ENCODE data around the gene METTL17.
"Not testable (repeated sequence)": the region's sequence is repeated elsewhere in the genome, so short reads cannot be mapped to it uniquely, and the experiment has no call there.

Gene METTL17

DNA sequence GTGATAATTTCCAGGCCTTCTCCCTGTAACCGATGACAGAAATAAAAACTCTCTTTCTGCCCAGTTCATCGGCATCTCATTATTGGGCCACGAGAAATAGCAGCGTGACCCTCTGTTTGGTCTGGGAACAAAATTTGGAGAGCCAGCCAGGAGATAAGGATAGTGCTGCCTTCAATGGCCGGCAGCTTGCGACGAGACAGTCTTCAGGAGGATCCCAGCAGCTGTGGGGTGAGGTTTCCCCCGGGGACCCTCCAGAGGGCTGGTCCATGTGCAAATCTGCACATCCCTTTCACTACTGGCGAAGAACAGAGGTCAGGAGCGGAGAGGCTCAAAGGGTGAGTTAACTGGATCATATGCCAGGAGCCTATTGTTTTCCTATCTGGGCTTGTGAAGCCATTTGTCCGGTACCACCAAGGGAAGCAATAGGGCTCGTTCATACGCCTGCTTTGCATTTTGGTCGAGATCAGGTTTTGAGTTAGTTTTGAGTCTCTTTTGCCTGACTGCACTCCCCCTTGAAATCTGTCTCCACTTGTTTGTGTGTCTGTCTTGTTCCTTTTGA lies 14.1 kb downstream of the METTL17 start:
- Mint-ChIP-seq H3K27me3 (no peaks in the 10 kb centered on the region), H3K4me1 (ENCODE audit: low read depth) (peaks cover 12% of the 10 kb centered on the region), H3K36me3 (ENCODE audit: low read depth) (no peaks in the 10 kb centered on the region), H3K27ac (no peak overlapping the region), H3K4me3 (no peak overlapping the region), H3K9me3 (no peaks in the 10 kb centered on the region)
- intact Hi-C loops (cut with micrococcal nuclease) = no loop called here

DNA sequence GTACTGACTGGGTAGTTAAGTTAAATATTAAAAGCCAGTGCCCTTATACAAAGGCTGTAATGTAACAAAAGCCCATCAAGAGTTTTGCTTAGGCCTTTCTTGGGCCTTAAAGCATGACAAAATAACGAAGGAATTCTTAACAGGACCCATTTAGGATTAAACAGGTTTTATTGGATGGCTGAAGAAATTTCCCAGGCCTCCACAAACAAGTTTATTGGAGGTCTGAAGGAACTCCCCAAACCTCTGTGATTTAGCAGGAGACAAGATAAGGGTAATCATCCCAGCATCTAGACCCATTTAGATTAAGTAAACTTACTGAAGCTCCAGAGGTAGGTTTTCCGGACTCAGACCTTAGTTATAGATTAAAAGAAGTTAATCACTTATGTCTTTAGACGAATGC lies 19.9 kb downstream of the METTL17 start:
- H3K9me3 Mint-ChIP-seq; H3K4me1 Mint-ChIP-seq (ENCODE audit: low read depth); H3K4me3 Mint-ChIP-seq; H3K36me3 Mint-ChIP-seq (ENCODE audit: low read depth); intact Hi-C loops (cut with micrococcal nuclease); H3K27ac Mint-ChIP-seq: not testable (repeated sequence)
- peaks cover 23% of the 10 kb centered on the region for H3K27me3 Mint-ChIP-seq

- intact Hi-C loops (cut with micrococcal nuclease) = no loop called here
- Mint-ChIP-seq H3K4me1 (ENCODE audit: low read depth) (peaks cover 15% of the 10 kb centered on the region), H3K4me3 (no peak overlapping the region)
Measured at GRCh38 chr14:21011136-21011535, 21.4 kb downstream of the METTL17 start.

DNA sequence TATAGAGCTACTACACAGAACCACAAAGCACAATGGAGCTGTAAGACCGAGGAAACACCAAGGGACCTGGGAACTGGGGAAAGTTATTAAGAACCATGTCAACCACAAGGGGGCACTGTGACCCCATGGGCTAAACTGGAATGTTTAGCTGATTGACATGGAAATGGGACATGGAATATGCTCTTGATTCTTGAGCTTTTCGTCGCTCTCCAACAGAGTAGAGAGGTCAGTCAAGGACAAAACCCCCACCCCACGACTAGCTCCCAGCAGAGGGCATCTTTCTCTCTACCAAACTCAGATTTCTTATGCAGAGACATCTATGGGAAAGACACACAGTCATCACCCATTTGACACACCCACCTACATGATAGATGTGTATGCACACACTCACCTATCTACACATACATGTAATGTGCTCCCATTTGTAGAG lies 25.0 kb downstream of the METTL17 start:
- no peak overlapping the region for H3K27ac Mint-ChIP-seq
- peaks cover 11% of the 10 kb centered on the region for H3K36me3 Mint-ChIP-seq (ENCODE audit: low read depth)
- H3K4me1 Mint-ChIP-seq (ENCODE audit: low read depth) = peaks cover 51% of the 10 kb centered on the region
- H3K27me3 Mint-ChIP-seq = peaks cover 23% of the 10 kb centered on the region
- H3K4me3 Mint-ChIP-seq = no peak overlapping the region
- intact Hi-C loops (cut with micrococcal nuclease) = loop anchor here (1.0 to 2.0 kb wide), 3 partner anchors 26 to 92 kb away; no protein-coding TSS in a partner anchor
- H3K9me3 Mint-ChIP-seq = no peaks in the 10 kb centered on the region

More at GRCh38 chr14:21011136-21011535, 21.4 kb downstream of the METTL17 start:
- H3K27ac Mint-ChIP-seq = no peak overlapping the region
- H3K9me3 Mint-ChIP-seq = no peaks in the 10 kb centered on the region
- H3K27me3 Mint-ChIP-seq = peaks cover 23% of the 10 kb centered on the region
- no peaks in the 10 kb centered on the region for H3K36me3 Mint-ChIP-seq (ENCODE audit: low read depth)

DNA sequence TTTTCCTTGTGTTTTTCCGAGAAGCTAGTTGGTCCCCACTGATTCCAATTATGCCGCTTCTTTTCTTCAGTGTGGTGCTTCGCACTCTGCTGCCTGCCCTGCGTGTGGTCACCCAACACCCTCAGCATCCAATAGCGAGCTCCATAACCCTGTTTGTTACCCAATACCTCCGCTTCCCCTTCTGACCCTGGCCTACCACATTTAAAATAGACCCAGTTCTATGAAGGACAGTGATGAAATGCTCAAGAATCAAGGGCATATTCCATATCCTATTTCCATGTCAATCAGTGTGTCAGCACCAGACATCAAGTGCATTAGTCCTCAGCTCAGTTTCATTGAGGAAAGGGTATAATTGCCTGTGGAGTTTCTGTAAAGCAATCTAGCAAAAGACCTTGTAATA lies 25.5 kb downstream of the METTL17 start:
- peaks cover 55% of the 10 kb centered on the region for H3K4me1 Mint-ChIP-seq (ENCODE audit: low read depth)
- intact Hi-C loops (cut with micrococcal nuclease) = loop anchor here (2.0 kb wide), 1 partner anchor 81 kb away; no protein-coding TSS in a partner anchor
- H3K27ac Mint-ChIP-seq = no peak overlapping the region
- no peak overlapping the region for H3K4me3 Mint-ChIP-seq
- peaks cover 23% of the 10 kb centered on the region for H3K27me3 Mint-ChIP-seq
- H3K9me3 Mint-ChIP-seq = no peaks in the 10 kb centered on the region
- peaks cover 11% of the 10 kb centered on the region for H3K36me3 Mint-ChIP-seq (ENCODE audit: low read depth)

GRCh38 chr14:21016413-21017190 lies 26.8 kb downstream of the METTL17 start:
- Mint-ChIP-seq H3K4me1 (ENCODE audit: low read depth) (peaks cover 68% of the 10 kb centered on the region), H3K27ac (peak overlapping the region; percentile 7), H3K27me3 (peaks cover 18% of the 10 kb centered on the region), H3K9me3 (no peaks in the 10 kb centered on the region), H3K4me3 (no peak overlapping the region), H3K36me3 (ENCODE audit: low read depth) (peaks cover 11% of the 10 kb centered on the region)
- intact Hi-C loops (cut with micrococcal nuclease) = no loop called here

DNA sequence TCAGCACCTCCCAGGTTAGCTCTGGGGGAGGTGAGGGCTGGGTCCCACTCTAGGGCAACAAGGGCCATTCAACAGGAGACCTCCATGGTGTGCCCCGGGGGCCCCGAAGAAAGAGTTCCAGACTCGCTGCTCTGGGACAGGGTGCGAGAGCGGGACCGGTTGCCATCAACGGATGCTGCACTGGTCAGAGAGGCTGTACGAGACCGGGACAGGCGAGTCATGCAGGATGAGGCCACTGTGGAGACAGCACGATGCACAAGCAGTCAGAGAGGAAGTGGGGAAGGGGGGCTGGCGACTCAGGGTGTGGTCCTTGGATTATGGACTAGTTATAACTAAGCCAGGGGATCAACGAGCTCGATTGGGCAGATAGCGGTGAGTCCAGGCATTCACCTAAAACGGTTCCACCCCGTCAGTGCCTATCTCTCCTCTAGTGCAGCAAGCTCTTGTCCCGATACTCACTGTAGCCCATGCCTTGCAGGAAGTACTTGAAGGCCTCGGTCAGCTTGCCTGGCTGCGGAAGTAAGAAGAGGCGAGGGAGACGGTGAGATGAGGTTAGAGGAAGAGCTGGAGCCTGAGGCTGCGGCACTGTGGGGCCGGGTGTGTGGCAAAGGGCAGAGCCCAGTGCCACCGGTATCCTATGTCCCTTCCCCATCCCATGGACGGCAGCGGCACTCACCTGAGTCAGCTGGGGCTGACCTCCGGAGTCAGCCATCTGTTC lies 27.9 kb downstream of the METTL17 start:
- Mint-ChIP-seq H3K27ac (peak overlapping the region; percentile 51), H3K4me1 (ENCODE audit: low read depth) (peaks cover 79% of the 10 kb centered on the region), H3K36me3 (ENCODE audit: low read depth) (peaks cover 11% of the 10 kb centered on the region), H3K27me3 (peaks cover 14% of the 10 kb centered on the region), H3K4me3 (no peak overlapping the region), H3K9me3 (no peaks in the 10 kb centered on the region)
- intact Hi-C loops (cut with micrococcal nuclease) = no loop called here

DNA sequence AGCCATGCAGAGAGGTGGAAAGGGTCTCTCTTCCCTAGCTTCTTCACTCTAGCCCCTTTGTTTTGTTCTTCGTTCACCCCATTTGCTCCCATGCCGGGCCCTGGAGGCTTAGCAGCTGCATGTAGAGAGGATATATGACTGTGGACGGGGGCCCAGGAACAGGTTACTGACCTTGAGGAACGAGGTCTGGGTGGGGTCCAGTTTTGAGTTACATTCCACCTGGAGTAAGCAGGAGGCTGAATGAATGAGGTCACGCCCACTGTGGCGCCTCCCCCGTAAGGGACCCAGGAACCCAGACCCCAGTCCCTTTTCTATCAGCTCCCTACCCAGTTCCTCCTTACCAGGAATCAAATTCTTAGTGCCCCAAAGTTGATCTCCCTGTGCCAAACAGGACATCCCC lies 28.5 kb downstream of the METTL17 start:
- Mint-ChIP-seq H3K36me3 (ENCODE audit: low read depth) (peaks cover 11% of the 10 kb centered on the region), H3K4me1 (ENCODE audit: low read depth) (peaks cover 85% of the 10 kb centered on the region), H3K27me3 (peaks cover 8% of the 10 kb centered on the region), H3K9me3 (no peaks in the 10 kb centered on the region), H3K27ac (peak overlapping the region; percentile 51), H3K4me3 (no peak overlapping the region)
- intact Hi-C loops (cut with micrococcal nuclease) = no loop called here

- intact Hi-C loops (cut with micrococcal nuclease) = no loop called here
- H3K4me1 Mint-ChIP-seq (ENCODE audit: low read depth) = peaks cover 90% of the 10 kb centered on the region
- peak overlapping the region; percentile 7 for H3K4me3 Mint-ChIP-seq
- no peaks in the 10 kb centered on the region for H3K9me3 Mint-ChIP-seq
- H3K27ac Mint-ChIP-seq = peak overlapping the region; percentile 51
- peaks cover 7% of the 10 kb centered on the region for H3K27me3 Mint-ChIP-seq
- H3K36me3 Mint-ChIP-seq (ENCODE audit: low read depth) = peaks cover 11% of the 10 kb centered on the region
Measured at GRCh38 chr14:21018781-21019180, 29.0 kb downstream of the METTL17 start.

DNA sequence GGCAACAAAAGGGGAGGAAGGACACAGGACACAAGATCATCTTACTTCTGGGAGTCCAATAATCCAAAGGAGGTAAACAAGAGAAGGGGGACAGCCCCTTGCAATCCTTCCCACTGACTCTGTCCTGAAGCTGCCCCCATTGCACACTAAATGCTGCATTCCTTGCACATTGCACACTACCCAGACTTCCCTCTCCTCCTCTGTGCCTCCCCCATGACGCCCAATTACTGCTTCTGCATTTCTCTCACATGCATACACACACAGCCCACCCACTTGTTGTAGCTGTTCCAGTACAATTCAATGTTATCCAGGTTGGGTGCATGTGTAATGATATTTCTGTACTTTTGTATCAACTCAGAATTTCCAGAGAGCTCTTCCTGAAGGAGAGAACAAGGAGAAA lies 29.6 kb downstream of the METTL17 start:
- peaks cover 11% of the 10 kb centered on the region for H3K36me3 Mint-ChIP-seq (ENCODE audit: low read depth)
- peak overlapping the region; percentile 0 for H3K4me3 Mint-ChIP-seq
- intact Hi-C loops (cut with micrococcal nuclease) = no loop called here
- peaks cover 96% of the 10 kb centered on the region for H3K4me1 Mint-ChIP-seq (ENCODE audit: low read depth)
- H3K27me3 Mint-ChIP-seq = peaks cover 11% of the 10 kb centered on the region
- H3K9me3 Mint-ChIP-seq = no peaks in the 10 kb centered on the region
- peak overlapping the region; percentile 35 for H3K27ac Mint-ChIP-seq

DNA sequence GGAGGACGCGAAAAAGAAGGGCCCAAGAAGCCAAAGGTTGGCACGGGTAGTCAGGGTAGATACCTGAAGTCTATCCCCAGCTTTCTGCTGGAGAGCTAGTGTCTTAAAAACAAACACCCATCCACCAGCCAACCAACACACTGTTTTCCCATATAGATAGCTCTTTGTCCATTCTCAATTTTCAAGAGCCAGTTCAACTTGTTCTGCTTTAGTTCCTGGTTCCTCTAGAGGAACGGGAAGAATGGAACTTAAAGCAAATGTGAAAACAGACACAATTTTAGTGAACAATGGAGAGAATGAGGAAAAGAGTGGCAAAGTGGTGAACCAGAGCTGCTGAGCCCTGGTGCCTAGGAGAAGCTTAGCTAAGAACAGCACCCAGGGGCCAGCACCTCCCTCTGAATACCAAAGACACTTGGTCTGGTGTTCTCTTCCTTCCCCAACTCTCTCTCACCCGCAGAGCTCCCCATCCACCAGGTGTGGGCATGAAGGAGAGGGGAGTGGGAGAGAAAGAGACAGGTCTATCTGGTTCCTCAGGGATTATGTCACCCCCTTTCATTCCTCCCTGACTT lies 31.3 kb downstream of the METTL17 start:
- Mint-ChIP-seq H3K27me3 (peaks cover 26% of the 10 kb centered on the region), H3K4me3 (no peak overlapping the region), H3K4me1 (ENCODE audit: low read depth) (peaks cover 91% of the 10 kb centered on the region), H3K9me3 (no peaks in the 10 kb centered on the region), H3K27ac (peak overlapping the region; percentile 47), H3K36me3 (ENCODE audit: low read depth) (peaks cover 11% of the 10 kb centered on the region)
- intact Hi-C loops (cut with micrococcal nuclease) = no loop called here

DNA sequence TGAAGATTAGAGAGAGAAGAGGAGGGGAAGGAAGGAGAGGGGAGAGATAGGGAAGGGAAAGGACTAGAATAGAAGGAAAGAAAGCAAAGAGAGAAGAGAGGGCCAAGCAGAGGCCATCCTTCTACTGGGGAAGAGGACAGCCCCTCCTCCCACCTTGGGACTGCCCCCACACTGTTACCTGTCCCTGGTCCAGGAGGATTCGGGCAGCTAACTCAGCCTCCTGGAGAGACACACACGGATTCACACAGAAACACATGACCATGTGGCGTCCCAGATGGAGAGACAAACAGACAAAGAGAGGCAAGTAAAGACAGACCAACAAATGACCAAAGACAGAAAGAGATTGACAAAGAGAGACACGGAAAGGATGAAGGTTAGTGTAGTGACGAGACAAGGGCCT lies 32.9 kb downstream of the METTL17 start:
- no peaks in the 10 kb centered on the region for H3K9me3 Mint-ChIP-seq
- H3K27me3 Mint-ChIP-seq = peaks cover 35% of the 10 kb centered on the region
- H3K4me3 Mint-ChIP-seq = peak overlapping the region; percentile 13
- peaks cover 82% of the 10 kb centered on the region for H3K4me1 Mint-ChIP-seq (ENCODE audit: low read depth)
- peaks cover 1% of the 10 kb centered on the region for H3K36me3 Mint-ChIP-seq (ENCODE audit: low read depth)
- intact Hi-C loops (cut with micrococcal nuclease) = no loop called here
- peak overlapping the region; percentile 19 for H3K27ac Mint-ChIP-seq

GRCh38 chr14:21023174-21023573 lies 33.4 kb downstream of the METTL17 start:
- H3K4me1 Mint-ChIP-seq (ENCODE audit: low read depth) = peaks cover 77% of the 10 kb centered on the region
- peaks cover 35% of the 10 kb centered on the region for H3K27me3 Mint-ChIP-seq
- peak overlapping the region; percentile 19 for H3K27ac Mint-ChIP-seq
- intact Hi-C loops (cut with micrococcal nuclease) = no loop called here
- H3K9me3 Mint-ChIP-seq = no peaks in the 10 kb centered on the region
- H3K36me3 Mint-ChIP-seq (ENCODE audit: low read depth) = no peaks in the 10 kb centered on the region
- H3K4me3 Mint-ChIP-seq = peak overlapping the region; percentile 13

Data from dendritic cell treated with granulocyte-macrophage colony-stimulating factor and Interleukin-4, amounts not matched to agents 40 ng/mL and 50 ng/mL, for 4 days (primary cell).